HG02852 (cell line): Measurements from ENCODE around the gene SRP19.
"Not testable (repeated sequence)": the region's sequence is repeated elsewhere in the genome, so short reads cannot be mapped to it uniquely, and the experiment has no call there.

ENCODE experiments used
- ATAC-seq: cut with Tn5 transposase; IDR thresholded peaks from one replicate; pipeline ENCODE4 v1.9.1; 2021; ENCODE audit warnings: mild to moderate bottlenecking, moderate library complexity; ENCODE audit not compliant: unreplicated experiment

Gene SRP19

DNA sequence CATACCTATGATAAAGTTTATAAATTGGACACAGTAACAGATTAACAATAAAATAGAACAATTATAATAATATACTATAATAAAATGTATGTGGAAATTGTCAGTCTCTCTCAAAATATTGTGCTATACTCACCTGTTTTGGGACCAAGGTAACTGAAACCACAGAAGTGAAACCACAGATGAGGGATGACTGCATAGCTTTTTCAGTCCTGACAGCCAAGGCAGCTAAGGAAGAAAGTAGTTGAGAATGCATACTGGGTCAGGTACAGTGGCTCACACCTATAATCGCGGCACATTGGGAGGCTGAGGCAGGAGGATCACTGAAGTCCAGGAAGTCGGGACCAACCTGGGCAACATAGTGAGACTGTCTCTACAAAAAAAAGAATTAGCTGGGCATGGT, 8.9 kb downstream of the SRP19 start:
- peak; percentile 83 for ATAC-seq

DNA sequence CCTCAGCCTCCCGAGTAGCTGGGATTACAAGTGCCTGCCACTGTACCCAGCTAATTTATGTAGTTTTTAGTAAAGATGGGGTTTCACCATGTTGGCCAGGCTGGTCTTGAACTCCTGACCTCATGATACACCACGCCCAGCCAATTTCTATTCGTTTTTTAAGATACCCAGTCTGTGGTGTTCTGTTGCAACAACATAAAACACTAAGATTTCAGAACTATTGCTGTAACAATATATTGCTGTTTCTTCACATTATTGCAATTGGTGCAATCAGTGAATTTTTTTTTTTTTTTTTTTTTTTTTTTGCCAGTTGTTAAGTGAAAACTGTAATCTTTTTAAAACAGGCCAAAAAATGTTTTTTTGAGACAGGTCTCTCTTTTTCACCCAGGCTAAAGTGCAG, 9.9 kb downstream of the SRP19 start:
- no peak for ATAC-seq

DNA sequence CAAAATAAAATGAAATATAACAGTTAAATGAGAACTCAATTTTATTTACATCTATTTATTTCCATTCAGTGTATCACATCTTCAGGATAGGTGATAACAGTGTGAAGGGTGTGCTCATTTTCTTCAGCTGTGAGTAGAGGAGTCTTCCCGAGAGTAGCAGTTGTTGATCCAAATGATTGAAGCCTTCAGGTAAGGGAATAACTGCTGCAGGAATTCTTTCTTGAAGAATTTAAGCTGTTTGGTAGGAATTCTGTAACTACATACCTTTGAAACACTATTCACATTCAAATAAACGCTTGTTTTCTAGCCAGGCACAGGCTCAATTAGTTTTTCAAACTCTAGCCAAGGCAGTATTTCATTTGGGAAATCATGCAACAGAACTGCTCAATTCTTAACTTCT, 15.3 kb downstream of the SRP19 start:
- no peak for ATAC-seq

DNA sequence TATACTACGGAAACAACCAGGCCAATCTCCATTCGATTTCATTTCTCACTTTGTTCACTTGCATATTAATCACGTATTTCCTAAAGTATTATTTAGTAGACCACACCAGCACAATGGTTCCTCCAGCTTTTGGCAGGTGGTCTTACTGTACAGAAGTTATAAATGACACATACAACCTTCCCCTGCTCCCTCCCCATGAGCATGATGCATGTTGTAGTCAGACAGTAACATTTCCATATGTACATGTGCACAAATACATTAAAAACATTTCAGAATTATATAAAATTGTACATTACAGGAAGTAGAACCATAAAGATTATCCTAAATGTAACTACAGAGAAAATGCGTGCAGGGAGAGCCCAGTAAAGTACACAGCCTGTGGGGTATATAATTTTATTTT, 17.0 kb downstream of the SRP19 start:
- no peak for ATAC-seq

DNA sequence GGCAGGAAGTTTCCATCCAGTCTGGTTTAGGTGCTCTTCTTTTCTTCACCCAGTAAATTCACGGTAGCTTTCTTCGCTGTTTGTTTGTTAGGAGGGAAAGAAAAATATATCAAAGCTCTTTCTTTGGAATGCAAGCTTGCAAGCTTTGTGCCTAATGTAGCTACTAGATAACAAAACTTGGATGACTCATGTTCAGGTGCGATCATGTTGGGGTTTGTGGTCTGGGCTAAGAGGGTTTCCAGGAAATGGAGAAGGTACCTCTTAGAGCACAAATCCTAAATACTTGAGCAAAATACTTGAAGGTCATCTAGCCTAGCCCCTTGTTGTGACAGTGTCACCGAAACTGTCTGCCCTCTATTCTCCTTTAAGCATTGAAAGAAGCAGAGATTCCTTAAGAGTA, 17.7 kb downstream of the SRP19 start:
- peak; percentile 57 for ATAC-seq

DNA sequence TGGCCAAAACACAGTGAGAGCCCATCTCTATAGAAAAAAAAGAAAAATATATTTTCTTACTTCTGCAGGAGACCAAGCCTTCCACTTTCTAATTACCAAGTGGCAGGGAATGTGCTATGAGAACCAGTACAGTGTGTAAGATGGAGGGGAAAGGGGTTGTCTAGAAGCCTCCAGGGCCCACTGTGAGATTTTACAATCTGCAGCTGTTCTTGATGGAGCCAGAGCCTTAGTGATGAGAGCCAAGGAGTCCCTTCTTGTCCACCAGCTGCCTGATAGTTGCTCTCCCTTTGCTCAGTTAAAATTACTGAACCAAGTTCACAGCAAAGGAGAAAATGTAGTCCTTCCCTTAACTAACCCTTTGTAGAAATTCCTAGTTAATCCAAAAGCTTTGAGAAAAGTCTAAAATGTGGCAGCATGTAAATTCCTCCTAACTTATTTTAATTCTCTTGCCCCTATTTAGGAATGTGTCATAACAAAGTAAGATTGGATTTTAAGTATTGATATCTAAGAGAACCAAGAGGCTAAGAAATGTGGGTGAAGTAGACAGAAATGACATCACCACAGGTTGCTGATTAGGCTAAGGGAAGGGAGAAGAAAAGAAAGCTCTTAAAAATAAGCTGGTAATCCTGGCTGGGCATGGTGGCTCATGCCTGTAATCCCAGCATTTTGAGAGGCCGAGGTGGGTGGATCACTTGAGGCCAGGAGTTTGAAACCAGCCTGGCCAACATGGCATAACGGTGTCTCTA, 19.3 kb downstream of the SRP19 start:
- ATAC-seq, result no peak

DNA sequence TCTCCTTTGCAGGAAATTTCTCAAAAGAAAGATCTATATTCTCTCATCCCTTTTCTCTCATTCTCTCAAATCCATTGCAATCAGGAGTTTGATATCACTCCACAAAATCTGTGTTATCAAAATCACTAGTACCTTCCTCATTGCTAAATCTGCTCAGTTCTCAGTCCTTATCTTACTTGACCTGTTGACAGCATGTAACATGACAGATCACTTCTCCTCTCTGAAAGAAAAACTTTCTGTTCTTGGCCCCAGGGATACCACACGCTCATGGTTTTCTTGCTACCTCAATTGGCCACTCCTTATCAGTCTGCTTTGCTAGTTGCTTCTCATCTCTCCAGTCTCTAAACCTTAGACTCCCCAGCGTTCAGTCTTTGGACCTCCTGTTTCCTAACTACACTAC, 22.1 kb downstream of the SRP19 start:
- ATAC-seq, result no peak

DNA sequence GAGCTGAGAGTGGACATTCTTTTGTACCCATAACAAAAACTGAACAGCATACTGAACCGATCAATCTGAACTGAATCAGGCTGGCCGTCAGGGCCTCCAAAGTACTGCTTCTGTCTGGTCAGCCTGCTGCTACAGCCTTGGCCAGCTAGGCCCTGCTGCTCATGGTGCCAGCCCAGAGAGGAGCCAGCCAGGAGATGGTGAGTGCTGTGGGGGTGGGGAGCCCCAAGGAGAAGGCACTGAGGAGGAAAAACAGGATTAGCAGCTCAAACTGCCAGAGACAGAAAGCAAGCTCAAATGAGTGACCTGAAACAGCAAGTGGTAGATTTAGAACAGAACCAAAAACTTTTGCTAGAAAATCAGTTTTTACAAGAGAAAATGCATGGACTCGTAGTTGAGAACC, 23.9 kb downstream of the SRP19 start:
- ATAC-seq, result no peak

DNA sequence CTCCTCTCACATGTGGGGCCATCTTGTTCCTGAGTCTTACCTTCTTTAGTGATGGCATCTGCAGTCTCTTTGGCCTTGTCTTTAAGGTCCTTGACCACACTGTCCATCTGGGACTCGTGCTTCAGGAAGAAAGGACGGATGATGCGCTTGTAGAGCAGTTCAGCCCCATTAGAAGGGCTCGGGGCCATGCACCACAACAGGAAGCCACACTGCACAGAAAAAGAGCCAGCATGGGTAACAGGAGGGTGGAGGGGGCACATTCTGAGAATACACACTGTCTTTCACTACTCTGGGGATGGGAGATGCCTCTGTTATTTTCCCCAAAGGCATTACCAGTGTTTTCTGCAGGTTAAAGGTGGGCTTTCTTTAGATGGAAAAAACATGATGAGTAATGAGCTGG, 25.9 kb downstream of the SRP19 start:
- no peak for ATAC-seq

DNA sequence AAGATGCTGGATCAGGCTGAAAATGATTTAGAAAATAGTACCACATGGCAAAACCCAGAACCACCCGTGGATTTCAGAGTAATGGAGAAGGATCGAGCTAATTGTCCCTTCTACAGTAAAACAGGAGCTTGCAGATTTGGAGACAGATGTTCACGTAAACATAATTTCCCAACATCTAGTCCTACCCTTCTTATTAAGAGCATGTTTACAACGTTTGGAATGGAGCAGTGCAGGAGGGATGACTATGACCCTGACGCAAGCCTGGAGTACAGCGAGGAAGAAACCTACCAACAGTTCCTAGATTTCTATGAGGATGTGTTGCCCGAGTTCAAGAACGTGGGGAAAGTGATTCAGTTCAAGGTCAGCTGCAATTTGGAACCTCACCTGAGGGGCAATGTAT, 31.0 kb downstream of the SRP19 start:
- ATAC-seq, result not testable (repeated sequence)

DNA sequence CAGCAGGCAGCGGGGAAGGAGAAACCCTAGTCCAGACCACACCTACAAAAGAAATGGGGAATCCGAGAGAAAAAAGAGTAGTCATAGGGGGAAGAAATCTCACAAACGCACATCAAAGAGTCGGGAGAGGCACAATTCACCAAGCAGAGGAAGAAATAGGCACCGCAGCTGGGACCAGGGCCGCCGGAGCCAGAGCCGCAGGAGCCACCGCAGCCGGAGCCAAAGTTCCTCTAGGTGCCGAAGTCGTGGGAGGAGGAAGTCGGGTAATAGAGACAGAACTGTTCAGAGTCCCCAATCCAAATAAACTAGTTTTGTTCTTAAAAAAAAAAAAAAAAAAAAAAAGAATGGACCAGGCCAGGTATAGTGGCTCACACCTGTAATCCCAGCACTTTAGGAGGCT, 31.7 kb downstream of the SRP19 start:
- no peak for ATAC-seq

DNA sequence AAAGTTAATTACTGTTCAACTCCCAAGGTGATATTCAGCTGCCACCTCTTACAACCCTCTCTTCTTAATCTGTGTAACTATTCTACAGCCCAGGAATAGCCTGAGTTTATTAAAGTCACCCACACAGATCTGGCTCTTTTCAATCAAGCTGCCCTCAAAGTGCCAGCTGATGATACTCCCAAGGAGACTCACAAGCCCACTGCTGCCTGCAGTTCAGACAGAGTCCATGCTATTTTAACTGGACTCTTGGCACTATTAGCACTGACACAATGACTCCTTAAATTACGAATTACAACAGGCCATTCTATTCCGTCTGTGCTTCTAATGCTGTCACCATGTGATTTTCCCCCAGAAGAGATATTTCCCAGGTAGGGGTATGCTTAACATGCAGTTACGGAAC, 34.6 kb downstream of the SRP19 start:
- no peak for ATAC-seq

DNA sequence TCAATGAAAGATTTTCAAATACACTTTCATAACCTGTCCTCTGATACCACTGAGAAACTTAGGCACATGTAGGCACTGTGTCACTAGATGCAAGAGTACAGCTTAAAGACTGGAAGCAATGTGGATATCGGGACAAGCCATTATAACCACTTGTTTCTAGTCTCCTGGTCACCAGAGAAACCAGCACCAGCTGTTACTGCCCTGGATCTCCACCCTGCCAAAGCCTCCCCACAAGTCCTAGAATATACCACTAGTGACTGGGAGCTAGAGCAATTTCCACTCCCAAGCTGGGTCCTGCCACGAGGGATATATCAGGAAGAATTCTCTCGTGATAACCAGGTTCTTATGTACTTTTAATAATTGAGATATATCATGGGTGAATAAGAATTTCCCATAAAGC, 41.5 kb downstream of the SRP19 start:
- no peak for ATAC-seq

DNA sequence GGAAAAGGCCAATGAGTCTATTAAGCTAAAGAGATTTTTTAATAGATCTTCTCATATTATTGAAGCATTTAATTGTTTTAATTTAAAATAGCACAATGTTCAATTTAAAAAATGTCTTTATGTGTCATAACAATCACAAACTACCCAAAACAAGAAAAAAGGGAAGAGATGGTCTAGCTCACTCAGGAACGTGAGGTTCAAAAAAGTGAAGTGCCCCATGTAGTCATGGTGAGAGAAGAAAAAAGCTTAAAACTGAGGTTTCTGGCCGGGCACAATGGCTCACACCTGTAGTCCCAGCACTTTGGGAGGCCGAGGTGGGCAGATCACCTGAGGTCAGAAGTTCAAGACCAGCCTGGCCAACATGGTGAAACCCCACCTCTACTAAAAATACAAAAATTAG, 43.9 kb downstream of the SRP19 start:
- ATAC-seq, result not testable (repeated sequence)

DNA sequence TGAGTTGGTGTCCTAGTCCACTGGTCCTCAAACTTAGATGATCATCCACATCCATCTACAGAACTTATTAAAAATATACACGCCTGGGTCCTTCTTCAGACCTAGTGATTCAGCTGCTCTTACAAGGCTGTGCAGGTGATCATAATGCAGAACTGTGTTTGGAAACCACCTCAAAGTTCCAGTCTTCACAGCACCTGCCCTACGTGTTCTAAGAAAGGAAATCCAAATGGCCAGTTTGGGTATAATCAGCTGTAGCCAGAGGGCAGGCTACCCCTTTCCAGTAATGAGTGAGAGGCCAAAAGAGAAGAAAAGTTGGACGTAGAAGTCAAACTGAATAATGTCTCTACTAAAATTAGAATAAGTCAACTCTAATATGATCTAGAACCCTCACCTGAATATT, 45.5 kb downstream of the SRP19 start:
- no peak for ATAC-seq

DNA sequence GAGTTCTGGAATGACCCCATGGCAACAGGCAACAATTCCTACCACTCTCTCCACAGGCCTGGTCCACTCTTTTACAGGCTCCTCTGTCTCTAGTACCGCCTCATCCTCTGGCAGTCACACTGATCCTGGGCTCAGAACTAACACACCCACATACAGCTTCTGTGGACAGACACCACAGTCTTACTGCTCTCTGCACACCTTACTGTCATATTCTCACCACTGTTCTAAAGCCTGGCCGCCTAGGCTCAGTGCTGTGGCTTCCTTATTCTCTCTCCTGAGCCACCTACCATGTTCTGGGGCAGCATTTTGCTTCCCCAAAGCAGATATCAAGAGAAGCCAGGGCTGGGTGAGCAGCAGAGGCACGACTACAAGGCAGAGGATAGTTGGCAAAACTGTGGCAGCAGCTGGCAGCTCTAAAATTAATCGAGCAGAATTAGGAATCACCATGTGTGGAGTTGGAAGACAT, 46.1 kb downstream of the SRP19 start:
- ATAC-seq, result no peak

DNA sequence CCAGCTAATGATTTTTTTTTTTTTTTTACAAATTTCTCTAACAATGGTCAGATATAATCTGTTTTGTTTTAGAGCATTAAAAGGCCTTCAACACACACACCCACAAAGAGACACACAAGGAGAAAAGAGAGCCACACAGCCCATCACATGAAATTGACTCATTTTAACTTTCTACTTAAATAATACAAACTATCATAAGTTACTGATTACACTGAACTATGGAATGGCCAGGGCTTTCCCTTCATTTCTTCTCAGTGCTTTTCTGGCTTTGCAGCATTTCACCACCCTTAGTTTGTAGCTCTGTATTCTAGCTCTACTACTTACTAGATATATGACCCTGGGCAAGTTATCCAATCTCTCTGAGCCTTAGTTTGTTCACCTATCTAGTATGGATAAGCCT, 47.8 kb downstream of the SRP19 start:
- no peak for ATAC-seq

DNA sequence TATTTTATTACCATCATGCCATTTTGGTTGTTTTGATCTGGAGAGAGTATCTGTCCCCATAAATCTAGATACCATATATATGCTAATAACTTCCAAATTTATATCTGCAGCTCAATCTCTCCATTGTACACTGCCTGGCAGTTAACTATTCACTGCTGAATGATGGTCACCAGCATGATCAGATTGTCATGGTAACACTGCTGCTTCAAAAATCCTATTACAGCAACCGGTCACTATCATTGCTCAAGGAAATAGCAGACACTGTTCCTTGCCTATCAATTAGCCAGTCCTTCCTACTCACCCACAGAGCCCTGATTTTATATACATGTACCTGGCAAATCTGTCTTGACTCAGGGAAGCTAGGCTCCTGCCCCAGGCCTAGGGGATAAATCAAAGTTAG, 49.4 kb downstream of the SRP19 start:
- ATAC-seq, result no peak

DNA sequence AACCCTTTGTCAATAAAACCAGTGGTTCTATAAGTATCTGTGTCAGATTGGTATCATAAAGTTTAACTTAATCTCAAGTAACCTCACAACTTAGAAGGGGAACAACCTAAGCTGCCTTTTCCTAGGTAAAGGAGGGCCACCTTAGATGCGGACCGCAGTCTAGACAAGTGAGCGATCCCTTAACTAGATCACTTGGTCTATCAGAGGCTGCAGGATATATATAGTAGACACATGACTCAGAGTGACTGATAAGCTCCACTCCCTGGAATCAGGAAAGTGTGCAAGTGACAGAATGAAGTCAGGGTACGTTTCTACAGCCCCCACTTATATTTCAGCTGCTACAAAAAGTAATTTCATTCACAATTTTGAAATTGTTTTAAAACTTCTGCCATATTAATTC, 53.5 kb downstream of the SRP19 start:
- no peak for ATAC-seq

DNA sequence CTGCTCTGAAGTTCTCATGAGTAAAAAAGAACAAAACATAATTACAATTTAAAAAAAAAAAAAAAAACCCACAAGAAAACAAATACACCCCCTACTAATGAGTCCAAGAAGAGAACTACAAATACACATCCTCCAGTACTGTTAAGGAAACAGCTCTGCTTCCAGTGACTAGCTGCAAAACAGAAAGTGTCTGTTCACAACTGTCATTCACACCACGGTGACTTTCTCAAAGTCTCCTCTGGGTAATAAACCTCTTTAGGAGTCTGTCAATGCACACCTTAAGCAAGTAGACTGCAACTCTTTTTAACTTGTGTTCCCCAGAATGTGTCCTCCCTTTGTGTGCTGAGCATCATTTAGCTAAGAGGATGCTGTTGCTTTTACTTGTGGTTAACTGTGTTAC, 54.7 kb downstream of the SRP19 start:
- peak; percentile 56 for ATAC-seq

DNA sequence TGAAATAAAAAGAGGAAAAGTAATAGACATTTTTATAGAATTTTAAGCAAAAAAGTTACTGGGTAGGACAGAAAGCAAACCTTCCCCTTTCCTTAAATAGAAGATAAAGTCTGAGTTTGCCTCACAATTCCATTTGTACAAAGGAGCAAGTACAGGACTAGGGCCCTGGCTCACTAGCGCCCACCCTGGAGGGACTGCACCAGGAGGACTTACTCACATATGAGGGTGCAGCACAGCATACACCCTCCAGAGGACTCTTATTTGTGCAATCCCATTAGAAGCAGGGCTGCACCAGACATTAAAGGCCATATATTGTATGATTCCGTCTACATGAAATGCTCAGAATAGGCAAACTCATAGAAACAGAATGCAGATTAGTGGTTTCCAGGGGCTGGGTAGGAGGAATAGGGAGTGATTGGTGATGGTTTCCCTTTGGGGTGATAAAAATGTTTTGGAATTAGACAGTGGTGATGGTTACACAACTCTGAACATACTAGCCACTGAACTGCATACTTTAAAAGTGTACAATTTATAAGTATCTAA, 56.4 kb downstream of the SRP19 start:
- ATAC-seq, result no peak

DNA sequence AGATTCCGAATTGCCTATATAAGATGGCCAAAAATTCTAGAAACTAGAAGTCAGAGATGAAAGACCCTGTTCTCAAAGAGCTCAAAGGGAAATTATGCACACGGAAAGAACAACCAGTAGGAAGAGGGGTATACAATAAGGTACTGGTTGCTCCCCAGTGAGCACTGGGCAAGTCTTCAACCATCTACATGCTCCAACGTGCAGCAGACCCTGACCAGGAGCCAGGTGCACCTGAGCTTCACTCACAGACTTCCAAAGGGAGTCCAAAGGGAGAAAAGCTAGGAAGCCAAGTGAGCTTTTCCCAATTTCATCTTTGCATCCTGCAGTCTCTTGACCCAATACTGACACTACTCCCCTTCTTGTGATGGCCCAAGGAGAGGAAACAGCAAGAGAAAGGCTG, 57.0 kb downstream of the SRP19 start:
- ATAC-seq, result no peak

DNA sequence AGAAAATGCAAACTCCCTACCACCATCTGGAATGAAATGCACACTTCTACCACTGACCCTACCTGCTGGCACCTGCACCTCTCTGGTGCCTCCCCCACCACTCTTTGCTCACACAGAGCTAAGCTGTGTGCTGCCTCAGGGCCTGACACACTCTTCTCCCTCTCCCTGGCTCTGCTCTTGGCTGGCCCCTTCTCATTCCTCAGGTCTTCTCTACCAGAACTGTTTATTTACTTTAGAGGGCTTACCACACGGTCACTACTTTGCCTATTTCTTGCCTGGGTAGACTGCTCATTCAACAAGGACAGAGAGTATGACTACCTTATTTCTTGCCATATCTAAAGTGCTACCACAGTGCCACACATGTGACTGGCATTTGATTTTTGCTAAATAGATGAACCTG, 57.6 kb downstream of the SRP19 start:
- ATAC-seq, result no peak
